Right atrium auricular region (tissue), 2 donors: ENCODE results near the gene PRL. TPM values are rescaled to one million over a fixed set of nuclear protein-coding genes. Genes with fewer than 3 reads are reported as not detected.

Experiments
- DNase-seq: peaks from one replicate; pipeline ENCODE4 v3.0.0-alpha.2; 2019; ENCODE audit warnings: low spot score
- H3K27ac ChIP-seq, 2 donors: fragments of 200-600 bp; sonication (generic); 1 replicate in 1 of 2; 2 replicates in 1 of 2; pipeline ENCODE4 v1.5.1; 2016 to 2019
- H3K27me3 ChIP-seq, 2 donors: fragments of 200-600 bp; sonication (generic); one replicate each; pipeline versions ENCODE4 v1.5.1 to v1.6.0; 2017 to 2019
- H3K36me3 ChIP-seq: fragments of 200-600 bp; sonication (generic); one replicate; pipeline ENCODE4 v1.5.1; 2016
- H3K4me1 ChIP-seq, 2 donors: fragments of 200-600 bp; sonication (generic); one replicate each; pipeline versions ENCODE4 v1.5.1 to v1.6.0; 2017 to 2019
- H3K4me3 ChIP-seq, 2 donors: fragments of 200-600 bp; sonication (generic); 1 replicate in 1 of 2; 2 replicates in 1 of 2; pipeline ENCODE4 v1.5.1; 2017 to 2019; ENCODE audit warnings: mild to moderate bottlenecking in 1 of 2, moderate library complexity in 1 of 2
- H3K9me3 ChIP-seq, 2 donors: fragments of 200-600 bp; sonication (generic); one replicate each; pipeline ENCODE4 v1.5.1; 2019
- total RNA-seq, 2 donors: library from RNA; depleted of rRNA; stranded (reverse); fragments of >200 nt; gene quantifications; one replicate each; pipeline ENCODE4 v1.1.0, GENCODE V29; 2016
- TF ChIP-seq, protein P1 (sequence below), 2 donors: fragments of 200-600 bp; sonication (generic); IDR thresholded peaks; one replicate each; pipeline ENCODE4 v1.5.1; 2019; ENCODE audit warnings: antibody characterized with exemption in 2 of 2

Gene PRL
- total RNA-seq, 2 donors from 2014 or later, result not detected

DNA sequence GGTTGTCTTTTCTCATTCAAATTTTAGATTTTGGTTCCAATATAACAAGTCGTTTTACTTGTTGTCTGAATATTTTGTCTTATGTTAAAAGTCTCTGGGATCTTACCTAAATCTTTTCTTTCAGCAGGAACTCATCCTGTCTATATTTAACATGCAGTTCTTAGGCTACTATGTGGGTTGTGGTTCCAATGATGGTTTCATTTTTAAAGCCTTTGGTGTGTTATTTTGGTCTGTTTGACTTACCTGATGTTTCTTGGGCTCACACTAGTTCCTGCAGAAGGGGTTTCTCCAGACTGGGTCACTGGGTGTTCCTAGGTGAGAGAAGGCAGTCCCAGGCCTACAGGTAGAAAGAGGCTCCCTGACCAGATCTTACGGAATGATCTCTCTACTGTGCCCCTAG lies 17.4 kb downstream of the PRL start:
- no peak for DNase-seq
- no peaks in the 10 kb centered on the region for H3K36me3 ChIP-seq
- no peak overlapping the region for H3K4me3 ChIP-seq
- H3K4me1 ChIP-seq, result no peaks in the 10 kb centered on the region
- TF ChIP-seq, protein P1, sequence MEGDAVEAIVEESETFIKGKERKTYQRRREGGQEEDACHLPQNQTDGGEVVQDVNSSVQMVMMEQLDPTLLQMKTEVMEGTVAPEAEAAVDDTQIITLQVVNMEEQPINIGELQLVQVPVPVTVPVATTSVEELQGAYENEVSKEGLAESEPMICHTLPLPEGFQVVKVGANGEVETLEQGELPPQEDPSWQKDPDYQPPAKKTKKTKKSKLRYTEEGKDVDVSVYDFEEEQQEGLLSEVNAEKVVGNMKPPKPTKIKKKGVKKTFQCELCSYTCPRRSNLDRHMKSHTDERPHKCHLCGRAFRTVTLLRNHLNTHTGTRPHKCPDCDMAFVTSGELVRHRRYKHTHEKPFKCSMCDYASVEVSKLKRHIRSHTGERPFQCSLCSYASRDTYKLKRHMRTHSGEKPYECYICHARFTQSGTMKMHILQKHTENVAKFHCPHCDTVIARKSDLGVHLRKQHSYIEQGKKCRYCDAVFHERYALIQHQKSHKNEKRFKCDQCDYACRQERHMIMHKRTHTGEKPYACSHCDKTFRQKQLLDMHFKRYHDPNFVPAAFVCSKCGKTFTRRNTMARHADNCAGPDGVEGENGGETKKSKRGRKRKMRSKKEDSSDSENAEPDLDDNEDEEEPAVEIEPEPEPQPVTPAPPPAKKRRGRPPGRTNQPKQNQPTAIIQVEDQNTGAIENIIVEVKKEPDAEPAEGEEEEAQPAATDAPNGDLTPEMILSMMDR (IDR thresholded peaks at IDR 0.05), result no peak
- H3K27ac ChIP-seq, result no peak overlapping the region
- H3K27me3 ChIP-seq, result no peaks in the 10 kb centered on the region
- no peaks in the 10 kb centered on the region for H3K9me3 ChIP-seq

- Histone ChIP-seq H3K9me3 (no peaks in the 10 kb centered on the region), H3K27ac (no peak overlapping the region), H3K4me3 (no peak overlapping the region), H3K36me3 (no peaks in the 10 kb centered on the region), H3K27me3 (no peaks in the 10 kb centered on the region), H3K4me1 (no peaks in the 10 kb centered on the region)
- TF ChIP-seq, protein P1 (IDR thresholded peaks at IDR 0.05), result no peak
- DNase-seq, result no peak
These were observed 25.8 kb downstream of the PRL start for GRCh38 chr6:22271081-22271480.

GRCh38 chr6:22263748-22264147 lies 33.1 kb downstream of the PRL start:
- Histone ChIP-seq H3K4me3 (no peak overlapping the region), H3K27ac (no peak overlapping the region), H3K27me3 (no peaks in the 10 kb centered on the region), H3K4me1 (no peaks in the 10 kb centered on the region), H3K36me3 (no peaks in the 10 kb centered on the region), H3K9me3 (no peaks in the 10 kb centered on the region)
- no peak for DNase-seq
- TF ChIP-seq, protein P1 (IDR thresholded peaks at IDR 0.05), result no peak

DNA sequence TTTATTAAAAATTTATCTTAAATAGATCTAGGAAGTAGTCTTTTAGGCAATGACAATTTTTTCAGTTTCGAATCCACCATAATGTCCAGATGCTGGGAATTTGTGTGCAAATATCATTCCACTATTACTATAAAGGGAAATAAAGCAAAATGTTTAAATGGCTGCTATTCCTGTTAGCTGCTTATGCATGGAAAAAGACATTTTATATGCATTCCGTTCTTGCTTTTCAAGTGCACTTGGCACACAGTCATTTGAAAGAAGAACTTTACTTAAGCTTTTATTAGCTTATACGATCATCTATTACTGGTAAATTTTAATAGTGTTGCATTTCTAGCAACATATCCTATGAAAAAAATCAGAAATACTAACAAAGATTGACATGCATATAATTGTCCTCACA lies 42.0 kb downstream of the PRL start:
- Histone ChIP-seq H3K9me3 (peaks cover 0 to 7% of the 10 kb centered on the region in 2 donors), H3K36me3 (no peaks in the 10 kb centered on the region), H3K4me3 (no peak overlapping the region), H3K27ac (no peak overlapping the region), H3K27me3 (no peaks in the 10 kb centered on the region), H3K4me1 (no peaks in the 10 kb centered on the region)
- TF ChIP-seq, protein P1 (IDR thresholded peaks at IDR 0.05), result no peak
- DNase-seq, result no peak

DNA sequence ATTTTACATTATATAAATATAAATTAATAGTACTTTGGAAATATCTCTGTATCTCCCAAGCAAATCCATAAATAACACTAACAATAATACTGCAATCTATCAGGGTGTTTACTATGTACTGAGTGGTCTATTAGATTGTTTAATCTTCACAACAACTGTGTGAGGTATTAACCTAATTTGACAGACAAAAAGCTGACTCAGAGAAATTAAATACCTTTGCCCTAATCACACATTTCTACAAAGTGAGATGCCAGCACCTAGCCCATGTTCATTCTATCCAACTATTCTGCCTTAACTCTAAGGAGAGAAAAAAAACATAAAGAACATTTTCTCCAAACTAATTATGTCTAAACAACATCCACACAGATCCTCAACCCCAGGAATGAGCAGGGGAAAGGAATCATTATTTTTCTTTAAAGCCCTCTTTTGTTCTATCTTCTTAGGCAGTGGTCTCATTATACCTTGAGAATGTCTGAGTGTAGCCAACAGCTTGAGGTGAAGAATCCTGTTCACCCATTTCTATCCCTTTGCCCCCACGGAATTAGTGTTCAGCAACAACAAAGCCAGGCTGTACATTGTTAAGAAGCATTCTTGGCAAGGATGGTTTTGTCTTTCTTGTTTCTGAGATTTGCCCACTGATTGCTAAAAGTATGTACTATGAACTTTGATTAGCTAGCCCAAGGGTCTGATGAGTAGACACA lies 42.7 kb downstream of the PRL start:
- Histone ChIP-seq H3K9me3 (peaks cover 0 to 7% of the 10 kb centered on the region in 2 donors), H3K27me3 (no peaks in the 10 kb centered on the region), H3K4me3 (no peak overlapping the region), H3K36me3 (no peaks in the 10 kb centered on the region), H3K4me1 (no peaks in the 10 kb centered on the region), H3K27ac (no peak overlapping the region)
- no peak for DNase-seq
- TF ChIP-seq, protein P1 (IDR thresholded peaks at IDR 0.05), result no peak

GRCh38 chr6:22251348-22251747 lies 45.5 kb downstream of the PRL start:
- Histone ChIP-seq H3K4me3 (no peak overlapping the region), H3K27me3 (no peaks in the 10 kb centered on the region), H3K27ac (peak overlapping the region in 1 of 2 donors; percentile 3), H3K9me3 (no peaks in the 10 kb centered on the region), H3K36me3 (no peaks in the 10 kb centered on the region), H3K4me1 (no peaks in the 10 kb centered on the region)
- DNase-seq, result no peak
- TF ChIP-seq, protein P1 (IDR thresholded peaks at IDR 0.05), result no peak
